ENCODE results near the gene RBMXL3. TPM values are rescaled to one million over a fixed set of nuclear protein-coding genes. Genes with fewer than 3 reads are reported as not detected.

Gene RBMXL3
- total and polyA plus RNA-seq, 2 of the 13 experiments (the other 11 are each of a cell fraction or from before 2014, with no cell fraction given), result not detected

DNA sequence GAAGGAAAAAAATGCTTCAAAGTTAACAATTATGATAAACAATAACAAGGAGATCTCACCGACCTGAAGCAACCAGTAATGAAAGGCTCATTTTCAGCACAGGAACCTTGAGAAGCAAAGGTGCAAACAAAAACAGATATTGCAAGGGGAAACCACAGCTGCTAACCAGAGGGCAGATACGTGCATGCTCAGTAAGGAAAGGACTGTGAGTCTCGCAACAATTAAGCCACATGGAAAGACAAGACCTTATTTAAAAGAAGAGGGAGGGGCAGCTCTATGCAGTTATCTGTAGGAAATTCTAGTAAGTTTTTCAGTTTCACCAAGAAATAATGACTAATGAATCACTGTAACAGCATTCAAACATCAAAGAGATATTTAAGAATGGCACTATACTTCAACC, 25.4 kb downstream of the RBMXL3 start:
- CTCF ChIA-PET (ENCODE audit: low intra/inter-chr PET ratio, low total read pairs), result no interaction called here
- TF ChIP-seq, protein P1, sequence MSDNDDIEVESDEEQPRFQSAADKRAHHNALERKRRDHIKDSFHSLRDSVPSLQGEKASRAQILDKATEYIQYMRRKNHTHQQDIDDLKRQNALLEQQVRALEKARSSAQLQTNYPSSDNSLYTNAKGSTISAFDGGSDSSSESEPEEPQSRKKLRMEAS (IDR thresholded peaks at IDR 0.05), result no peak
- TF ChIP-seq ZNF850 (CRISPR knock-in tag; conservative IDR thresholded peaks at IDR 0.05), result no peak
- TF ChIP-seq, protein P2, sequence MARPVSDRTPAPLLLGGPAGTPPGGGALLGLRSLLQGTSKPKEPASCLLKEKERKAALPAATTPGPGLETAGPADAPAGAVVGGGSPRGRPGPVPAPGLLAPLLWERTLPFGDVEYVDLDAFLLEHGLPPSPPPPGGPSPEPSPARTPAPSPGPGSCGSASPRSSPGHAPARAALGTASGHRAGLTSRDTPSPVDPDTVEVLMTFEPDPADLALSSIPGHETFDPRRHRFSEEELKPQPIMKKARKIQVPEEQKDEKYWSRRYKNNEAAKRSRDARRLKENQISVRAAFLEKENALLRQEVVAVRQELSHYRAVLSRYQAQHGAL (CRISPR knock-in tag; IDR thresholded peaks at IDR 0.05; ENCODE audit: not compliant biosample characterization), result no peak
- no peak for TF ChIP-seq HES4 (CRISPR knock-in tag; IDR thresholded peaks at IDR 0.05; ENCODE audit: borderline replicate concordance)
- no peak for TF ChIP-seq PCBP1 (IDR thresholded peaks at IDR 0.05; ENCODE audit: borderline replicate concordance, low read depth, low read length)
- no peak for TF ChIP-seq SPEN (CRISPR knock-in tag; IDR thresholded peaks at IDR 0.05; ENCODE audit: low read depth)
- no peak for TF ChIP-seq PAF1 (CRISPR knock-in tag; IDR thresholded peaks at IDR 0.05)
- TF ChIP-seq, protein P3, sequence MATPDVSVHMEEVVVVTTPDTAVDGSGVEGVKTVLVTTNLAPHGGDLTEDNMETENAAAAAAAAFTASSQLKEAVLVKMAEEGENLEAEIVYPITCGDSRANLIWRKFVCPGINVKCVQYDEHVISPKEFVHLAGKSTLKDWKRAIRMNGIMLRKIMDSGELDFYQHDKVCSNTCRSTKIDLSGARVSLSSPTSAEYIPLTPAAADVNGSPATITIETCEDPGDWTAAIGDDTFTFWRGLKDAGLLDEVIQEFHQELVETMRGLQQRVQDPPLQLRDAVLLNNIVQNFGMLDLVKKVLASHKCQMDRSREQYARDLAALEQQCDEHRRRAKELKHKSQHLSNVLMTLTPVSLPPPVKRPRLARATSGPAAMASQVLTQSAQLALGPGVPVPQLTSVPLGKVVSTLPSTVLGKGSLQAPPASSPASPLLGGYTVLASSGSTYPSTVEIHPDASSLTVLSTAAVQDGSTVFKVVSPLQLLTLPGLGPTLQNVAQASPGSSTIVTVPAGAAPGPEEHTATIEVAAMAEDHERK (CRISPR knock-in tag; IDR thresholded peaks at IDR 0.05; ENCODE audit: low read depth), result no peak
- TF ChIP-seq ZNF317 (CRISPR knock-in tag; IDR thresholded peaks at IDR 0.05), result no peak
- TF ChIP-seq, protein P4, sequence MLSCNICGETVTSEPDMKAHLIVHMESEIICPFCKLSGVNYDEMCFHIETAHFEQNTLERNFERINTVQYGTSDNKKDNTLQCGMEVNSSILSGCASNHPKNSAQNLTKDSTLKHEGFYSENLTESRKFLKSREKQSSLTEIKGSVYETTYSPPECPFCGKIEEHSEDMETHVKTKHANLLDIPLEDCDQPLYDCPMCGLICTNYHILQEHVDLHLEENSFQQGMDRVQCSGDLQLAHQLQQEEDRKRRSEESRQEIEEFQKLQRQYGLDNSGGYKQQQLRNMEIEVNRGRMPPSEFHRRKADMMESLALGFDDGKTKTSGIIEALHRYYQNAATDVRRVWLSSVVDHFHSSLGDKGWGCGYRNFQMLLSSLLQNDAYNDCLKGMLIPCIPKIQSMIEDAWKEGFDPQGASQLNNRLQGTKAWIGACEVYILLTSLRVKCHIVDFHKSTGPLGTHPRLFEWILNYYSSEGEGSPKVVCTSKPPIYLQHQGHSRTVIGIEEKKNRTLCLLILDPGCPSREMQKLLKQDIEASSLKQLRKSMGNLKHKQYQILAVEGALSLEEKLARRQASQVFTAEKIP (CRISPR knock-in tag; IDR thresholded peaks at IDR 0.05; ENCODE audit: borderline replicate concordance), result no peak
- TF ChIP-seq TGIF2 (CRISPR knock-in tag; IDR thresholded peaks at IDR 0.05), result no peak
- TF ChIP-seq MEF2D (CRISPR knock-in tag; IDR thresholded peaks at IDR 0.05), result no peak
- no peak for TF ChIP-seq HCFC1 (IDR thresholded peaks at IDR 0.05; ENCODE audit: low read depth, low read length)
- TF ChIP-seq, protein P5, sequence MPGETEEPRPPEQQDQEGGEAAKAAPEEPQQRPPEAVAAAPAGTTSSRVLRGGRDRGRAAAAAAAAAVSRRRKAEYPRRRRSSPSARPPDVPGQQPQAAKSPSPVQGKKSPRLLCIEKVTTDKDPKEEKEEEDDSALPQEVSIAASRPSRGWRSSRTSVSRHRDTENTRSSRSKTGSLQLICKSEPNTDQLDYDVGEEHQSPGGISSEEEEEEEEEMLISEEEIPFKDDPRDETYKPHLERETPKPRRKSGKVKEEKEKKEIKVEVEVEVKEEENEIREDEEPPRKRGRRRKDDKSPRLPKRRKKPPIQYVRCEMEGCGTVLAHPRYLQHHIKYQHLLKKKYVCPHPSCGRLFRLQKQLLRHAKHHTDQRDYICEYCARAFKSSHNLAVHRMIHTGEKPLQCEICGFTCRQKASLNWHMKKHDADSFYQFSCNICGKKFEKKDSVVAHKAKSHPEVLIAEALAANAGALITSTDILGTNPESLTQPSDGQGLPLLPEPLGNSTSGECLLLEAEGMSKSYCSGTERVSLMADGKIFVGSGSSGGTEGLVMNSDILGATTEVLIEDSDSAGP (CRISPR knock-in tag; IDR thresholded peaks at IDR 0.05; ENCODE audit: borderline replicate concordance), result no peak
- TF ChIP-seq, protein P6, sequence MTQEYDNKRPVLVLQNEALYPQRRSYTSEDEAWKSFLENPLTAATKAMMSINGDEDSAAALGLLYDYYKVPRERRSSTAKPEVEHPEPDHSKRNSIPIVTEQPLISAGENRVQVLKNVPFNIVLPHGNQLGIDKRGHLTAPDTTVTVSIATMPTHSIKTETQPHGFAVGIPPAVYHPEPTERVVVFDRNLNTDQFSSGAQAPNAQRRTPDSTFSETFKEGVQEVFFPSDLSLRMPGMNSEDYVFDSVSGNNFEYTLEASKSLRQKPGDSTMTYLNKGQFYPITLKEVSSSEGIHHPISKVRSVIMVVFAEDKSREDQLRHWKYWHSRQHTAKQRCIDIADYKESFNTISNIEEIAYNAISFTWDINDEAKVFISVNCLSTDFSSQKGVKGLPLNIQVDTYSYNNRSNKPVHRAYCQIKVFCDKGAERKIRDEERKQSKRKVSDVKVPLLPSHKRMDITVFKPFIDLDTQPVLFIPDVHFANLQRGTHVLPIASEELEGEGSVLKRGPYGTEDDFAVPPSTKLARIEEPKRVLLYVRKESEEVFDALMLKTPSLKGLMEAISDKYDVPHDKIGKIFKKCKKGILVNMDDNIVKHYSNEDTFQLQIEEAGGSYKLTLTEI (CRISPR knock-in tag; conservative IDR thresholded peaks at IDR 0.05), result no peak
- TF ChIP-seq ZNF614 (CRISPR knock-in tag; IDR thresholded peaks at IDR 0.05; ENCODE audit: borderline replicate concordance), result no peak
- no peak for TF ChIP-seq RFX1 (IDR thresholded peaks at IDR 0.05)
- TF ChIP-seq, protein P7, sequence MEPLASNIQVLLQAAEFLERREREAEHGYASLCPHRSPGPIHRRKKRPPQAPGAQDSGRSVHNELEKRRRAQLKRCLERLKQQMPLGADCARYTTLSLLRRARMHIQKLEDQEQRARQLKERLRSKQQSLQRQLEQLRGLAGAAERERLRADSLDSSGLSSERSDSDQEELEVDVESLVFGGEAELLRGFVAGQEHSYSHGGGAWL (CRISPR knock-in tag; IDR thresholded peaks at IDR 0.05), result no peak

More for the DNA sequence above, 25.4 kb downstream of the RBMXL3 start:
- intact Hi-C loops (cut with micrococcal nuclease; ENCODE audit: unreplicated experiment) (no loop called here), in situ Hi-C loops (cut with HindIII; ENCODE audit: extremely low pct_ligation_motif_present, low pct_unique_long_range_greater_than_20kb) (no loop called here)
- Histone ChIP-seq H3K27ac (ENCODE audit: extremely low read length, insufficient read depth, low read length) (no peak overlapping the region), H3K79me2 (ENCODE audit: insufficient read depth, low read length) (no peaks in the 10 kb centered on the region), H3K27me3 (ENCODE audit: control insufficient read depth in 1 of 2, insufficient read depth in 2 of 2, low read length in 2 of 2) (no peaks in the 10 kb centered on the region), H4K20me1 (ENCODE audit: insufficient read depth, low read length) (no peaks in the 10 kb centered on the region), H3K9me3 (ENCODE audit: low read length) (no peaks in the 10 kb centered on the region), H3K9ac (ENCODE audit: insufficient read depth, low read depth, low read length) (no peak overlapping the region), H3K4me2 (ENCODE audit: low read depth, low read length) (no peak overlapping the region), H2AFZ (ENCODE audit: low read length) (no peak overlapping the region), H3K4me1 (ENCODE audit: insufficient read depth, low read length) (0 out of 2 replicates have a peak, but pooled peaks cover 5% of the 10 kb centered on the region), H3K36me3 (replicated peaks in 1 of 2; ENCODE audit: control insufficient read depth in 1 of 2, insufficient read depth in 2 of 2, low read length in 2 of 2) (no peaks in the 10 kb centered on the region), H3K4me3 (replicated peaks in 1 of 3; ENCODE audit: insufficient read depth in 1 of 3, low read depth in 2 of 3, low read length in 3 of 3) (no peak overlapping the region)
- peak; percentile 23 for FAIRE-seq
- no peak for DNase-seq (ENCODE audit: low spot score)
- 3% methylated on average over 3 of the region's 3 CpGs for WGBS (ENCODE audit: low lambda C conversion rate)
- BruUV-seq (replicated peaks), result no TSS peak
- POLR2A ChIA-PET, result no interaction called here
- no peak for ATAC-seq

Measured in HepG2 (cell line).